Skin epidermis (tissue), 12 donors: ENCODE data around the gene RTP2.

Experiments
- H3K27ac ChIP-seq, 21 experiments: fragments of 200-600 bp; sonication (generic) in 11 of 21; one replicate each; pipeline ENCODE4 v1.5.0; 2020; ENCODE audit warnings: mild to moderate bottlenecking in 3 of 21, inconsistent platforms in 2 of 21, moderate library complexity in 2 of 21
- H3K4me3 ChIP-seq, 7 experiments: fragments of 200-600 bp; sonication (generic) in 2 of 7; one replicate each; pipeline ENCODE4 v1.5.0; 2020; ENCODE audit warnings: inconsistent platforms in 2 of 7, mild to moderate bottlenecking in 2 of 7, moderate library complexity in 1 of 7

The RTP2 gene

GRCh38 chr3:187739561-187740332 lies 37.4 kb upstream of the RTP2 start:
- Histone ChIP-seq H3K4me3 (peak overlapping the region; percentile 39 to 71 (median 63)), H3K27ac (peak overlapping the region; percentile 24 to 100 (median 98))

DNA sequence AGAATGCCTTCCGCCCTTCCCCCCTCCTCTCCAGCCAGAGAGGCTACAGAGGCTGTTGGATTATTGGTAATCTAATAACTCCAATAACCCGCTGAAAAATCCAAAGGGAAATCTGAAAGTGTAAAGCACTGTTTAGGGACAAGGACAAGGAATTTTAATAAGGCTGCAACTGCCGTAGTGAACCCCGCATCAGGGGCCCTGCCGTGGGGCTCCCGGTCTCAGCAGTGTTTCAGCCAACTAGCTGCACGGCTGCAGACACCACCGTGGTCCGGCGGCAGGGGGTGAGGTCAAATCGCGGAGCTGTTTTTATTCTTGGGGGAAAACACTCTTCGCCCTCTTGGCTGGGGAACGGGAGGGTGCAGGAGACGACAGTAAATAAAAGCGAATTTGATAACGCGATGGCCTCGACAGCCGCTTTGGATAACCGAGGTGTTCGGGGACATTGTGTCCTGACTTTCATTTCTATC lies 36.8 kb upstream of the RTP2 start:
- H3K27ac ChIP-seq = peak overlapping the region; percentile 65 to 100 (median 98)
- peak overlapping the region; percentile 39 to 71 (median 63) for H3K4me3 ChIP-seq

DNA sequence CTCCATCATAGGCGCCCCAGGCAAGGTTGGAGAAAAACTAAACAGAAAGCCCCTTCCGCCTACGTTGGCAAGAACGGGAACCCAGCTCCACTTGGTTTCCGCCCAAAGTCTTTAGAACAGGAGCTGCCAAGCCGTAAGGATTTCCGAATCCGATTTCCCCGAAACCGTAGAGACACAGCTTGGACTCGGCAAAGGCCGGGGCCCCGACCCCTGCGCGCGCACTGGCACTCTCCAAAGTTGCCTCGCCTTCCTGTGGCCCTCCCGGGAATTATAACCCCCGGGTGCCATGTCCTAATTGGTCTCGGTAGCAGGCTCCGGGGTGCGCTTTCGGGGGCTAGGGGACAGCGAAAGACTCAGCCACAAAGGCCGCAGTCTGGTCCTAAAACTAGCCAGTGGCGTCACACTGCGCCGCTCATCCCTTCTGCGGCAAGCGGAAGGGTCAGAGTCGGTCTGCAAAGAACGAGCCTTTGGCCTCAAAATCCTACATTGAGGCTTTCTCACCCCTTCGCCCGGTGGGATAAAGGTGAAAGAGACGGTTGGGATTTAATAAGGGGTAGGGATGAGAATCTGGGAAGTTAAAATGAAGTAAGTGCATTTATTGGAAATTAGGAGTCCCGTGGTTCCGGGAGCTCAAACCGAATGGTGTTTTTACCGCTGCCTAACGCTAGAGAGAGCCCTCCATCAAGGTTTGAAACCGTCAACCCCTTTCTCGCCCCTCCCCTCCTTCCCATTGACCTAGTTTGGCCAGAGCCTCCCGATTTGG lies 36.2 kb upstream of the RTP2 start:
- Histone ChIP-seq H3K4me3 (peak overlapping the region; percentile 39 to 71 (median 63)), H3K27ac (peak overlapping the region; percentile 65 to 100 (median 98))

GRCh38 chr3:187738071-187738330 lies 35.6 kb upstream of the RTP2 start:
- Histone ChIP-seq H3K4me3 (peak overlapping the region; percentile 39 to 71 (median 63)), H3K27ac (peak overlapping the region; percentile 65 to 100 (median 98))

GRCh38 chr3:187737368-187738070 lies 35.2 kb upstream of the RTP2 start:
- Histone ChIP-seq H3K27ac (peak overlapping the region; percentile 65 to 100 (median 98)), H3K4me3 (peak overlapping the region; percentile 39 to 71 (median 63))

DNA sequence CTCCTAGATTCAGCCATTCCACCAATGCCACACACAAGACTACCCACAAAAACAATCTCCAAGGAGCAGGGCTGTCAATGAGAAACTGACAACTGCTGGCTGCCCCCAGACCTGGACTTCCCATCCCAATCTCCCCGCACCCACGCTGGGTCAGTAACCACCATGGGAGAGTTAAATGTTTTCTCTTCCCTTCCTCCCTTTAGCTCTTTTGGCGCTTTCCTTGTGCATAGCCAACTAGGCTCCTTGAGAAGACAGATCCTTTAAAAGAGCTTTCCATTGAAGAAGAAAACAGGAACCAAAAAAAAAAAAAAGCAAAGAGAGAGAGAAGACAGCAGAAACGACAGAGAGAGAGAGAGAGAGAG lies 34.6 kb upstream of the RTP2 start:
- peak overlapping the region in 6 of 7 experiments; percentile 49 to 71 (median 64) for H3K4me3 ChIP-seq
- peak overlapping the region; percentile 27 to 100 (median 98) for H3K27ac ChIP-seq

DNA sequence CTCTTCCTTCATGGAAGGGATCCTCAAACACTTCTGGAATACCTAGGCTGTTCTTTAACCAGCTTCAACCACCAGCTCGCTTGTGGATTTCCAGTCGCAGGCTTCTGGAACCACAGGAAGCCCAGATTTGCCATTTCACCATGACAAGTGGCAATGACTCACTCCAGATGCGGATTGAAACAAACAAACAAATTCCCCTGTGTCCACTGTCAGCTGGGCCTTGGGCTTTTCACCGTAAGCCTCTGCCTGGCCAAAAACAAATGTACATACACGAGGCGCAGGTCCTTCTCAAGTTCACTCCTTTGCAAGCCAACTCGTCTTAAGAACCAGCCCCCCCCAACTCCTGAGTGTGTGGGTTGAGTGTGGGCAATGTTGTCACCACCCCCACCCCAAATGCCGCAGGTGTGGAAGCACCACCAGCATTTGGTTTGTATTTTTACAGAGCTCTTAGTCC lies 34.1 kb upstream of the RTP2 start:
- Histone ChIP-seq H3K27ac (peak overlapping the region in 20 of 21 experiments; percentile 33 to 100 (median 98)), H3K4me3 (peak overlapping the region in 5 of 7 experiments; percentile 49 to 71 (median 65))

DNA sequence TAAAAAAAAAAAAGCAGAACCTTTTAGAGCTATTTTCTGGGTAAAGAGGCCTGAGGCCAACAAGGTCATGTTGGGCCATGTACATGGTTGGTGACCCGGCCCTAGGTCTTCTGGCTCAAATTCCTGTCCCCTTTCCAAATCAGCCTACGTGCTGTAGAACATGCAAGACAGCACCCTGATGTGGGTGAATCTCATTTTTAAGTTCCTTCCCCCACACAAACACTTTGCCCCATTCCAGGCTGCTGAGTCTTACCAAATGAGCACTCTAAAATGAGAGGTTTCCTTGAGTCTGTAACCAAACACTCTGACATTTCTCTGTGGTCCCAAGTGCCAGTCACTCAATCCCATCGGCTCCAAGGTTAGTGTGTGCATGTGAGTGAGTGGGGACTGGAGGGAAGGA lies 33.5 kb upstream of the RTP2 start:
- peak overlapping the region in 1 of 7 experiments; percentile 71 for H3K4me3 ChIP-seq
- H3K27ac ChIP-seq = peak overlapping the region in 18 of 21 experiments; percentile 33 to 100 (median 99)

DNA sequence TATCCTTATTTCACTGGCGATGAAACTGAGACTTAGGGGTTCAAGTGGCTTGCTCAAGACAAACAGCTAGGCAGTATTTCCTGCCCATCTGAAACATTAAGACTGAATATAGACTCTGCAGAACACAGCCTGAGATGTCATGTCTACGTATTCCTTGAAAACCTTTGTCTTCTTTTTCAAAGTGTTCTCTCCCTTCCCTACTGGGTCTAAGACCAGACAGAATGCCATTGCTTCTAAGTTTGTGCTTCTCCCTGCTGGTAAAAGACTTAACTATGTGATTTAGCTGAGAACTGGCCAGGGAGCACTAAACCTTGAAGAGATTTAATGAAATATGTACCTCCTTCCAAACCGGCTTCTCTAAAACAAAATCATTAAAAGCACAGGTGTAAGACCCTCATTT lies 33.0 kb upstream of the RTP2 start:
- peak overlapping the region in 11 of 21 experiments; percentile 96 to 100 (median 99) for H3K27ac ChIP-seq
- peak overlapping the region in 1 of 7 experiments; percentile 71 for H3K4me3 ChIP-seq

GRCh38 chr3:187734841-187735240 lies 32.5 kb upstream of the RTP2 start:
- Histone ChIP-seq H3K4me3 (no peak overlapping the region), H3K27ac (peak overlapping the region in 4 of 21 experiments; percentile 97 to 100 (median 100))

DNA sequence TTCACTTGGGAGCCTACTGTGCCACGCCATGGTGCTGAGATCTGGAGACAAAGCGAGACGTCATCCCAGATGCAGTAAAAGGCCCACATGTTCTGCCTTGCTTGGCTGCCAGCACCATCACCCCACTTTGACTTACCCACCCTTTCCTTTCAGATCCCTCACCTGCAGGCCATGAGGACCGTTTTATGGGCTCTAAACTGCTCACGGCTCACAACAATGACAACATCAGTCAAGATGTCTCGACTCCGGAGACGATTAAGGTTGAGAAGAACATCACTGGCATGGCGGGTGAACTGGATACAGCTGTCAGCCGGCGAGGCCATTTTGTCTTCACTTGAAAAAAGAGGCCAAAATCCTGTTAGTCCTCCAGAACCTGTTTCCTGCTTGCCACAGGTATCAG lies 31.0 kb upstream of the RTP2 start:
- Histone ChIP-seq H3K4me3 (no peak overlapping the region), H3K27ac (no peak overlapping the region)

- Histone ChIP-seq H3K4me3 (no peak overlapping the region), H3K27ac (no peak overlapping the region)
These were observed 27.2 kb upstream of the RTP2 start for GRCh38 chr3:187729598-187729997.

- H3K27ac ChIP-seq = peak overlapping the region in 1 of 21 experiments; percentile 15
- H3K4me3 ChIP-seq = no peak overlapping the region
These were observed 26.7 kb upstream of the RTP2 start for GRCh38 chr3:187728940-187729583.

DNA sequence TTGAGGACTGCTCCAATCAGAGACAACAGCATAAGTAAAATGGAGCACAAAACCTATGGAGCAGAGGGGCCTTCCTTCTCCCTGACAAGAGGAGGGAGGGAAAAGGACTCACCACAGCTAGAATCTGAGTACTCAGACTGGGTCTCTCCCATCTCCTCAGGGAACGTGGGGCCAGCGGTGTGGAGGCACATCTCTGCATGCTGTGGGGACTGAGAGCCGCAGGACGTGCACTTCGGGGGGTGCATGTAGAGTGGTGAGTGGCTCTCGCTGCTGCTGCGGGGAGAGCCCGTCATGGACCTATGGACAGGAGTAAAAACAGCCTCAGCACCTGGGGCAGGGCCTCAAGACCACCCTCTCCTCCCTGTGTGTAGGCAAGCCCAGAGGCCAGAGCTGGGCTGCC lies 25.9 kb upstream of the RTP2 start:
- H3K27ac ChIP-seq = no peak overlapping the region
- no peak overlapping the region for H3K4me3 ChIP-seq

GRCh38 chr3:187726564-187726963 lies 24.2 kb upstream of the RTP2 start:
- H3K27ac ChIP-seq = peak overlapping the region in 10 of 21 experiments; percentile 6 to 73 (median 46)

GRCh38 chr3:187725653-187726370 lies 23.5 kb upstream of the RTP2 start:
- Histone ChIP-seq H3K27ac (peak overlapping the region in 10 of 21 experiments; percentile 6 to 73 (median 36)), H3K4me3 (peak overlapping the region in 1 of 7 experiments; percentile 15)

More at GRCh38 chr3:187726564-187726963, 24.2 kb upstream of the RTP2 start:
- H3K4me3 ChIP-seq = no peak overlapping the region

DNA sequence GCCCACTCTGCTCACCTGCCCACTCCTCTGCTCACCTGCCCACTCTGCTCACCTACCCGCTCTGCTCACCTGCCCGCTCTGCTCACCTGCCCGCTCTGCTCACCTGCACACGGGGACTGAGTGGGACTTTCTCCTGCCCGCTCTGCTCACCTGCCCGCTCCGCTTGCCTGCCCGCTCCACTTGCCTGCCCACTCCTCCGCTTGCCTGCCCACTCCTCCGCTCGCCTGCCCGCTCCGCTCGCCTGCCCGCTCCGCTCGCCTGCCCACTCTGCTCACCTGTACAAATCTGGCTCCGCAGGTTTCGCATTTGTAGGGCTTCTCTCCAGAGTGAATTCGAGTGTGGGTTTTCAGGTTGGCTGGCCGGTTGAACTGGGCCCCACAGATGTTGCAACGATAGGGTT lies 22.9 kb upstream of the RTP2 start:
- Histone ChIP-seq H3K4me3 (peak overlapping the region in 1 of 7 experiments; percentile 15), H3K27ac (peak overlapping the region in 5 of 21 experiments; percentile 6 to 70 (median 27))

GRCh38 chr3:187722206-187722612 lies 19.9 kb upstream of the RTP2 start:
- H3K27ac ChIP-seq = no peak overlapping the region
- no peak overlapping the region for H3K4me3 ChIP-seq

DNA sequence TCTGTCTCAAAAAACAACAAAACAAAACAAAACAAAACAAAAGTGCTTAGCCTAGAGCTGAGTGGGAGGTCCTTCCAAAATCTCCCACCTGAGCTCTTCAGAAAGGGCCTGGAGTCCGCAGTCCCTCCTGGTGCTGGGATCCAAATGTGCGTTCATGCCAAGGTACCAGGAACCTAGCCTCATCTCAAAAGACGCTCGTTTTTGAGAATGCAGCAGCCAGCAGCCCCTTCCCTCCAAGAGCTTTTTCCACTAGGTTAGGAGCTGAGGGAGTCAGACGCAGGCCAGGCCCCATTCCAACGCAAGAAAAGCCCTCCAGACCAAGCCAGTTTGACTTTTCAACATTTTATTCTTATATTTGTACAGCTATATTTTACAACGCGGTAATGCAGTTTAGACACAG lies 18.7 kb upstream of the RTP2 start:
- H3K27ac ChIP-seq = no peak overlapping the region

More for the DNA sequence above, 18.7 kb upstream of the RTP2 start:
- no peak overlapping the region for H3K4me3 ChIP-seq
